Activated CD8-positive, alpha-beta memory T cell treated with anti-CD3 and anti-CD28 coated beads, Interleukin-2, amount 50 U/mL, for 4 hours (primary cell): Measurements from ENCODE around the gene ITPR1.

Experiments used
- DNase-seq: peaks from one replicate; pipeline ENCODE4 v3.0.0-alpha.2; 2020

ITPR1 gene

GRCh38 chr3:4534906-4535305 lies 41.8 kb downstream of the ITPR1 start:
- no peak for DNase-seq

DNA sequence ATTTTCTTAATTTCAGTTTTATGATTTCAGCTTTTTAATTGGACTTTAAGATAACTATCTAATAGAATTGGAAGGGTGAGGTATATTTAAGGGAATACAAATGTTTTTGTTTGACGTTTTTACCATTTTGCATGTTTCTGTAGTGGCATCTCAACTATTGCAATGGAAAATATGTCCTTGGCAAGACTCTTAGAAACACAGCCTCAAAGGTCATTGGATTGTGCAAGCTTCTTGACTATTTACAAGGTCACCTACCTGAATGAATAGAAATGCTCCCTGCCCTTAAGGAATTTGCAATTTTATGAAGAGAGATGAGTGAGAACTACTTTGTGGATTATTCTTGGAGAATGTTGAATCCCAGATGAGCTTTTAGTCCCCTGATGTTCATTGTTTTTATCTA lies 43.1 kb downstream of the ITPR1 start:
- no peak for DNase-seq

- no peak for DNase-seq
These were observed 47.1 kb downstream of the ITPR1 start for GRCh38 chr3:4540267-4540666.

GRCh38 chr3:4543110-4543509 lies 50.0 kb downstream of the ITPR1 start:
- DNase-seq, result no peak

- no peak for DNase-seq
These were observed 53.4 kb downstream of the ITPR1 start for GRCh38 chr3:4546346-4547178.

GRCh38 chr3:4547799-4548198 lies 54.7 kb downstream of the ITPR1 start:
- DNase-seq, result no peak

DNA sequence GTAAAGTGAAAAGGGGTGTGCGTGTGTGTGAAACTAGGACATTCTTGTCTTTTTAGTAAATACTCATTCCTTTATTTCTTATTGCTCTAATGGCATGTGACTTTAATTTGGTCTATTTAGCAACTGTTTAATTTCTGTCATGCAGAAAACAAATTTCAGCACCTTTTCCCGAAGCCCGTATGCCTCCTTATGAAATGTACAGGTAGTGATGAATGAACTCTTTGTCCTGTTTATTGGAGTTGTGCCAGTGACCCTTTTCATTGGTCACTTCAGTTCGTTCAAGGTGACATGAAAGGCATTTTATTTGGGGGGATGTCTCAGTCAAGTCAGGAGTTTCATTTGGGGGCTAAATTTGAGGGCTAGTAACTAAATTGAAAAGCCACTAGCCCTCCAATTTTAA lies 55.2 kb downstream of the ITPR1 start:
- DNase-seq, result no peak

DNA sequence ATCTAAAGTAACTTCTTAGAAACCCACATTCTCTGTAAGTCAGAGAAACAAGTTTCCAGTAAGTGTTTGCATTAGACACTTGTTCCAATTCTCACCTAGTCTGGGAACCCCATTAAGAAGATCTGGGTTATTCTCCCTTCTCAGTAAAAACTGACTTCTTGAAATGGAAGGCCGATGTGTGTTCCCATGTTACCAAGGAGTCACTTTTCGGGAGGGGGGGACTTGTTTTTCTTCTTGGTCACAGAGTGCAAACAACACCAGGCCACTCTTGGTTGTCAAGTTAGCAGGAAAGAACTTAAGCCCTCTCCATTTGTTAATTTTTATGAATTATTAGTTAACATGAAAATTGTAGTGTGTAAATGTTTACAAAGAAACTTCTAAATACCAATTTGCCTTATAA lies 55.6 kb downstream of the ITPR1 start:
- no peak for DNase-seq

DNA sequence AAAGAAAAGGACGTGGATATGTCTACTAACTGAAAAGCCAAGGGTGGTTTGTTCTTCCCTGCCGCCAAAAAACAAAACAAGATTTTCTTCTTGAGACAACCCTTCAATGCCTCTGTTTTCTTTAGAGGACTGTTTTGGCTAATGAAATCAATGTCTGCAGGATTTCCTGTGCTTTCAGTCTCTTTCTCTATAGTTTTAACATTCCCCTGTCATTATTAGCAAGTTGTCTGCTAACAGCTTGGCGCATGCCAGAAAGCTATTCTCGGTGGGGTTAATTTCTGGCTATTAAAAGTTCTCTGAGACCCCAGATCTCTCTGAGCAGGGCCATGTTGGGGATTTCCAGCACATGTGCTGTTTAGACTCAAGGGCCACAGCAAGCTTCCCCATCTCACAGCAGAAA lies 56.7 kb downstream of the ITPR1 start:
- DNase-seq, result no peak

GRCh38 chr3:4551051-4551711 lies 58.0 kb downstream of the ITPR1 start:
- DNase-seq, result no peak

- no peak for DNase-seq
These were observed 58.8 kb downstream of the ITPR1 start for GRCh38 chr3:4551794-4552442.

DNA sequence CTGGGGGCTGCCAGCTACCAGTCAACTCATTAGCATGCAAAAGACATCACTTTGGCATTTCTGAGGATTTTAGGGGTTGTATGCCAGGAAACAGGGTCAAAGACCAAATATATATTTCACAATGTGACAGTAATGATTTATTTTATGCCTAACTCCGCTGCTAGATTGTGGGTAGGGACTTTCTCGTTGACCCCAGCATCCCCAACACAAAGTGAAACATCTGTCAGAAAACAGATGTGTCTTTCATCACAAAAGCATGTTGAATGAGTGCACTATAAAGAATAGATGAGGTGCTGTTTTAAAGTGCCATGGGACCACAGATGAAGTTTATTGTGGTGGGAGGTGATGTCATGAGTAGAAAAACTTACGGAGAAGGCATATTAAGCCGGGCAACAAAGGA lies 59.7 kb downstream of the ITPR1 start:
- DNase-seq, result no peak

DNA sequence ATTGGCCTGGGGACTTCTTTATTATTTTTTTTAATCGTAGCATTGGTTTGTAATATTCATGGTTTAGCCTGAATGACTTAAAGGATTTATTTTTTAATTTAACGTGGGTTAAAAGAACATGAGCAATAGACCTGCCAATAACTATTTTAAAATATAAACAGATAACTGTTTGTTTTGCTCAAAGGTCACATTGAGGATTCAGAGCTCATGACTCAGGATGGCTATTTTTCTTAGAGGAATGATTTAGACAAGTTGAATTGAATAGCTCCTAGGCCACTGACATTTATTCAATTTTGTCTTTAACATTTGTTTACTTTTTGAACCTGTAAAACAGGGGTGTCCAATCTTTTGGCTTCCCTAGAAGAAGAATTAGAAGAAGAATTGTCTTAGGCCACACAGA lies 68.5 kb downstream of the ITPR1 start:
- no peak for DNase-seq

- no peak for DNase-seq
These were observed 69.4 kb downstream of the ITPR1 start for GRCh38 chr3:4562595-4562994.

- no peak for DNase-seq
These were observed 71.1 kb downstream of the ITPR1 start for GRCh38 chr3:4564270-4564669.

- DNase-seq, result no peak
These were observed 71.9 kb downstream of the ITPR1 start for GRCh38 chr3:4564928-4565586.

GRCh38 chr3:4565809-4566501 lies 72.8 kb downstream of the ITPR1 start:
- DNase-seq, result no peak

GRCh38 chr3:4568841-4569240 lies 75.7 kb downstream of the ITPR1 start:
- DNase-seq, result no peak

DNA sequence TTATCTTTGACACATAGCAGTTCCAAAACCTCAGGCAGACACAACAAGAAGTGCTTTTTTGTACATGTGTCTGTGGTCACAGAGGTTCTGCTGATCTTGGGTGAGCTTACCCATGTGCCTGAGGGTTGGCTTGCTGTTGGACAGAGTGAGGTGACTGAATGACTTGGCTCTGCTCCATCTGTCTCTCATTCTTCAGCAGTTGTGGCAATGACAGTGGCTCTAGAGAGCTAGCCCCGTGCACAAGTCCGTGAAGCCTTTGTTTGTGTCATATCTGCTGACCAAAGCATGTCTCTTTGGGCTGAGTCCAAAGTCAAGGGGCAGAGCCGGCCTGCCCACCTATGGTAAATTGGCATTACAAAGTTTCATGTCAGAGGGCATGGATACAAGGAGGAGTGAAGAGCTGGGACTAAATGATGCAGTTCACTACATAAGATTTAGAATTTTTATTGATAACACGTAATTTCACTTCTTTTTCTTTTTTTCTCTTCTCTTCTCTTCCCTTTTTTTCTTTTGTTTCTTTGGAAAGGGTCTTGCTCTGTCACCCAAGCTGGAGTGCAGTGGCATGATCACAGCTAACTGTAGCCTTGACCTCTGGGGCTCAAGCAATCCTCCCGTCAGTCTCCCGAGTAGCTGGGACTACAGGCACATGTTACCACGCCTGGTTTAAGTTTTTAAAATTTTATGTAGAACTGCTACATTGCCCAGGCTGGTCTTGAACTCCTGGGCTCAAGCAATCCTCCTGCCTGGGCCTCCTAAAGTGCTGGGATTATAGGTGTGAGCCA lies 77.9 kb downstream of the ITPR1 start:
- no peak for DNase-seq

GRCh38 chr3:4571690-4572334 lies 78.7 kb downstream of the ITPR1 start:
- DNase-seq, result no peak

GRCh38 chr3:4573153-4573552 lies 80.0 kb downstream of the ITPR1 start:
- DNase-seq, result no peak
